Body of pancreas (tissue), 4 donors: ENCODE data around the gene MRPS11.
"Not testable (repeated sequence)": the region's sequence is repeated elsewhere in the genome, so short reads cannot be mapped to it uniquely, and the experiment has no call there.

Source experiments
- CTCF ChIP-seq, 7 experiments: fragments of 450-650 bp in 4 of 7; fragments of 200-600 bp in 3 of 7; sonication (generic) in 3 of 7; IDR thresholded peaks; one replicate each; pipeline ENCODE4 v1.5.1; 2016 to 2019; ENCODE audit warnings: antibody characterized with exemption in 7 of 7
- POLR2A ChIP-seq, 3 donors: fragments of 450-650 bp; IDR thresholded peaks; one replicate each; pipeline ENCODE4 v1.6.1; 2016; ENCODE audit warnings: antibody characterized with exemption in 3 of 3, mild to moderate bottlenecking in 2 of 3

GRCh38 chr15:88468721-88469120 is 1.2 kb downstream of the MRPS11 start:
- TF ChIP-seq CTCF, POLR2A (IDR thresholded peaks at IDR 0.05): not testable (repeated sequence)
